Tibial nerve (tissue), 4 donors: ENCODE results near the gene STIMATE.

Experiments
- CTCF ChIP-seq, 5 experiments: fragments of 200-600 bp in 3 of 5; fragments of 450-650 bp in 2 of 5; sonication (generic) in 3 of 5; IDR thresholded peaks; one replicate each; pipeline ENCODE4 v1.5.1; 2016 to 2019; ENCODE audit warnings: antibody characterized with exemption in 5 of 5, mild to moderate bottlenecking in 3 of 5, moderate library complexity in 2 of 5
- EP300 ChIP-seq, 2 donors: sonication (generic); formaldehyde crosslinking; IDR thresholded peaks; one replicate each; pipeline ENCODE4 v1.6.1; 2017; ENCODE audit warnings: antibody characterized with exemption in 2 of 2, mild to moderate bottlenecking in 1 of 2
- POLR2A ChIP-seq, 2 donors: fragments of 450-650 bp; IDR thresholded peaks; one replicate each; pipeline ENCODE4 v1.6.1; 2017; ENCODE audit warnings: antibody characterized with exemption in 2 of 2, mild to moderate bottlenecking in 2 of 2, moderate library complexity in 2 of 2

GRCh38 chr3:52841981-52842340 lies 55.4 kb downstream of the STIMATE start:
- TF ChIP-seq CTCF (IDR thresholded peaks at IDR 0.05): no peak
- TF ChIP-seq POLR2A (IDR thresholded peaks at IDR 0.05): no peak
- TF ChIP-seq EP300 (IDR thresholded peaks at IDR 0.05): no peak
